ENCODE measurements around the gene THBS2.

The THBS2 gene

DNA sequence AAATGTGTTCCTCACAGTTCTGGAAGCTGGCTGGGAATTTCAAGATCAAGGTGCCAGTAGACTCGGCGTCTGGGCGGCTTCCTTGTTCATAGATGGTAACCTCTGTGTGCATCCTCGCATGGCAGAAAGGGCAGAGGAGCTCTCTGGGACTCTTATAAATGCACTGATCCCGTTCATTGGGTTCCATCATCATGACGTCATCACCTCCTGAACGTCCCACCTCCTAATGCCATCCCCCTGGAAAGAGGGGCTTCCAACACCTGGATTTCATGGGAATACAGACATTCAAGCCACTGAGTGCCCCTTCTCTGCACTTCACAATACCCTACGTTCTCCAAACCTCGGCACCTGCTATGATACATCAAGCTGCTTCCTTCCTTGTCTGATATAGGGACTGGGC is 37.5 kb upstream of the THBS2 start:
- Histone ChIP-seq H3K27me3 (ENCODE audit: insufficient read depth, low read length) (no peaks in the 10 kb centered on the region), H3K9ac (ENCODE audit: low read length) (no peak overlapping the region), H2AFZ (ENCODE audit: low read length) (no peak overlapping the region), H3K9me3 (ENCODE audit: low read length) (no peaks in the 10 kb centered on the region), H3K4me1 (ENCODE audit: insufficient read depth, low read length, severe bottlenecking) (no peaks in the 10 kb centered on the region), H4K20me1 (ENCODE audit: insufficient read depth, low read length) (no peaks in the 10 kb centered on the region), H3K36me3 (ENCODE audit: insufficient read depth, low read length) (no peaks in the 10 kb centered on the region), H3F3A (ENCODE audit: insufficient read depth, low read length) (no peaks in the 10 kb centered on the region), H3K9me2 (ENCODE audit: low read depth, low read length) (no peaks in the 10 kb centered on the region), H3K79me2 (ENCODE audit: insufficient read depth, low read length) (no peaks in the 10 kb centered on the region), H3K4me2 (ENCODE audit: low read length) (no peak overlapping the region), H3K4me3 (ENCODE audit: low read depth, low read length, poor library complexity, severe bottlenecking) (no peak overlapping the region), H3K27ac (ENCODE audit: low read depth, low read length, poor library complexity, severe bottlenecking) (no peak overlapping the region)
- TF ChIP-seq, protein P1, sequence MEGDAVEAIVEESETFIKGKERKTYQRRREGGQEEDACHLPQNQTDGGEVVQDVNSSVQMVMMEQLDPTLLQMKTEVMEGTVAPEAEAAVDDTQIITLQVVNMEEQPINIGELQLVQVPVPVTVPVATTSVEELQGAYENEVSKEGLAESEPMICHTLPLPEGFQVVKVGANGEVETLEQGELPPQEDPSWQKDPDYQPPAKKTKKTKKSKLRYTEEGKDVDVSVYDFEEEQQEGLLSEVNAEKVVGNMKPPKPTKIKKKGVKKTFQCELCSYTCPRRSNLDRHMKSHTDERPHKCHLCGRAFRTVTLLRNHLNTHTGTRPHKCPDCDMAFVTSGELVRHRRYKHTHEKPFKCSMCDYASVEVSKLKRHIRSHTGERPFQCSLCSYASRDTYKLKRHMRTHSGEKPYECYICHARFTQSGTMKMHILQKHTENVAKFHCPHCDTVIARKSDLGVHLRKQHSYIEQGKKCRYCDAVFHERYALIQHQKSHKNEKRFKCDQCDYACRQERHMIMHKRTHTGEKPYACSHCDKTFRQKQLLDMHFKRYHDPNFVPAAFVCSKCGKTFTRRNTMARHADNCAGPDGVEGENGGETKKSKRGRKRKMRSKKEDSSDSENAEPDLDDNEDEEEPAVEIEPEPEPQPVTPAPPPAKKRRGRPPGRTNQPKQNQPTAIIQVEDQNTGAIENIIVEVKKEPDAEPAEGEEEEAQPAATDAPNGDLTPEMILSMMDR (IDR thresholded peaks at IDR 0.05; ENCODE audit: low read length): no peak
- TF ChIP-seq EZH2 (IDR thresholded peaks at IDR 0.05; ENCODE audit: borderline replicate concordance, low read length): no peak

DNA sequence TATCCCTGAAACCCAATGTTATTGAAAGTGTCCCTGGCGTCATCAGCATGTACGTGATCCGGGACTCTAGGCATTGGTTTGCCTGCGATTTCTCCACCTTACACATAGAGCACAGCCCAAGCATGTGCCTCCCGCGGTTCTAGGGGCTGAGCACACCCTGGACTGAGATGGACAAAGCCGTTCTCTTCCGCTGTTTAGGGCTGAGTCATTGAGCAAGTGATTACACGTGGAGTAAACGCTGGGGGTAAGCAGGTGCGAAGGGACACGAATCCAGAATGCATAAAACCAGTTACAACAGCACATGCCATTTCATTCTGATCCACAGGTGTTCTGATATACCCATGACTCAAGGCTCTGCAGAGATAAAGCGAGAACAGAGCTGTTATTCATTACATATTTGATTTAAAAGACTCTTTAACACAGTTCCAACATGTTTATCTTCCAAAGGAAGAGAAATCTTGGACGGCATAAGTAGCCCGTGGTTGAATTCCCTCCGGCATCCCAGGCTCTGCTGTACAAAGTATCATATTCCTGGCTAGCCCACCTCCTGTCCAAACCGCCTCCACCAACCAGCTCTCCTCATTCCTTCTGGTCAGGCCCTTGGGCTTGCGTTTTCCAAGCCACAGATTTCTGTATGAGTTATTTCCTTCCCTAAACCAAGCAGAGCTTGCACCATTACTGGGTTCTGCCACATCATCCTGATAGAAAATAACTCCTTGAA is 36.1 kb upstream of the THBS2 start:
- no peak overlapping the region for H3K4me2 ChIP-seq (ENCODE audit: low read length)
- H3K4me3 ChIP-seq (ENCODE audit: low read depth, low read length, poor library complexity, severe bottlenecking): no peak overlapping the region
- no peaks in the 10 kb centered on the region for H3K27me3 ChIP-seq (ENCODE audit: insufficient read depth, low read length)
- no peak overlapping the region for H3K27ac ChIP-seq (ENCODE audit: low read depth, low read length, poor library complexity, severe bottlenecking)
- H3K79me2 ChIP-seq (ENCODE audit: insufficient read depth, low read length): no peaks in the 10 kb centered on the region
- H4K20me1 ChIP-seq (ENCODE audit: insufficient read depth, low read length): no peaks in the 10 kb centered on the region
- H3K9me2 ChIP-seq (ENCODE audit: low read depth, low read length): no peaks in the 10 kb centered on the region
- H3F3A ChIP-seq (ENCODE audit: insufficient read depth, low read length): no peaks in the 10 kb centered on the region
- H3K9ac ChIP-seq (ENCODE audit: low read length): no peak overlapping the region
- no peaks in the 10 kb centered on the region for H3K4me1 ChIP-seq (ENCODE audit: insufficient read depth, low read length, severe bottlenecking)
- H3K9me3 ChIP-seq (ENCODE audit: low read length): no peaks in the 10 kb centered on the region
- no peak for TF ChIP-seq EZH2 (IDR thresholded peaks at IDR 0.05; ENCODE audit: borderline replicate concordance, low read length)
- TF ChIP-seq, protein P1 (IDR thresholded peaks at IDR 0.05; ENCODE audit: low read length): no peak
- H2AFZ ChIP-seq (ENCODE audit: low read length): no peak overlapping the region
- no peaks in the 10 kb centered on the region for H3K36me3 ChIP-seq (ENCODE audit: insufficient read depth, low read length)

DNA sequence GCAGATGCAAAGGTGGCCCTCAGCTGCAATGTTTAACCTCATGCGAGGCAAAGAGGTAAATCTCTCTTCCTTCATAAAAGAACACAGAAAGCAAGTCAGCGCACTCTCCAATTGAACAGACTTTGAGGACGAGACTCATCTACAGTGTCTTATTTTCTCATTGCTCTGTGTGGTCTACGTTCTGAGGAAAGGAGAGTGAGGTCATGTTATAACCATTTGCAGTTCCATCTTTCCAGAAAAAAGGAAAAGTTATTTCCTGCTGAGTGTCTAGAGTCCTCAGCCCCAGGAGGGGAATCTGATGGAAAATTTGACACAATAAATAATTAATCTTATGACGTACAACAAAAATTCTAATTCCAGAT is 35.6 kb upstream of the THBS2 start:
- Histone ChIP-seq H3K36me3 (ENCODE audit: insufficient read depth, low read length) (no peaks in the 10 kb centered on the region), H3F3A (ENCODE audit: insufficient read depth, low read length) (no peaks in the 10 kb centered on the region)

More for the DNA sequence above, 35.6 kb upstream of the THBS2 start:
- Histone ChIP-seq H3K9me2 (ENCODE audit: low read depth, low read length) (no peaks in the 10 kb centered on the region), H3K9ac (ENCODE audit: low read length) (no peak overlapping the region), H3K4me2 (ENCODE audit: low read length) (no peak overlapping the region), H3K79me2 (ENCODE audit: insufficient read depth, low read length) (no peaks in the 10 kb centered on the region), H3K27ac (ENCODE audit: low read depth, low read length, poor library complexity, severe bottlenecking) (no peak overlapping the region), H3K4me1 (ENCODE audit: insufficient read depth, low read length, severe bottlenecking) (no peaks in the 10 kb centered on the region), H3K27me3 (ENCODE audit: insufficient read depth, low read length) (no peaks in the 10 kb centered on the region), H2AFZ (ENCODE audit: low read length) (no peak overlapping the region), H3K4me3 (ENCODE audit: low read depth, low read length, poor library complexity, severe bottlenecking) (no peak overlapping the region), H3K9me3 (ENCODE audit: low read length) (no peaks in the 10 kb centered on the region), H4K20me1 (ENCODE audit: insufficient read depth, low read length) (no peaks in the 10 kb centered on the region)
- no peak for TF ChIP-seq EZH2 (IDR thresholded peaks at IDR 0.05; ENCODE audit: borderline replicate concordance, low read length)
- TF ChIP-seq, protein P1 (IDR thresholded peaks at IDR 0.05; ENCODE audit: low read length): no peak

Measured in OCI-LY1 (cell line).